Skin of body (tissue), 2 donors: ENCODE data around the gene FNTB. TPM values are rescaled to one million over a fixed set of nuclear protein-coding genes. Genes with fewer than 3 reads are reported as not detected.
"Not testable (repeated sequence)": the region's sequence is repeated elsewhere in the genome, so short reads cannot be mapped to it uniquely, and the experiment has no call there.

ENCODE experiments used
- DNase-seq: peaks from one replicate; lab custom pipeline; 2025; lab: John Stamatoyannopoulos, UW
- total RNA-seq: library from RNA; depleted of rRNA; stranded (reverse); fragments of >200 nt; gene quantifications from one replicate; pipeline ENCODE4 v1.2.3, GENCODE V29; 2014

FNTB gene
- total RNA-seq, 1 donor from 2014 or later: 16.5 TPM

DNA sequence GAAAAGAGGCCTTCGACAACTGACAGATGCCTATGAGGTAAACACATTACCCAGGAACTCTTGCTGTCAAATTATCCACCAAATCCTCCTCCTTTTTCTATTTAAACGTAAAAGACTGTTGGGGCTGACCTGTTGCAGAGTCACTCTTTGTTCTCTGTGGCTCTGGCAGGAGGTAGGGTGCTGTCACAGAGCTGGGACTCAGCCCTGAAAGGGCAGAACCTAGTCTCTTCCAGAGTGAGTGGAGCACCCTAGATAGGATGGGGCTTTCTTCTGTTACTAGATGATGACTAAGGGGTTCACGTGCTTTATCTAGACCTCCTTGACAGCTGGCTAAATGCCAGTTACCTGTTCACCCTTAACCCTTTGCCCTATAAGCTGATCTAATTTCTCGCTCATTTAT, 25.7 kb downstream of the FNTB start:
- no peak for DNase-seq

GRCh38 chr14:65015391-65015790, 28.7 kb downstream of the FNTB start:
- no peak for DNase-seq

DNA sequence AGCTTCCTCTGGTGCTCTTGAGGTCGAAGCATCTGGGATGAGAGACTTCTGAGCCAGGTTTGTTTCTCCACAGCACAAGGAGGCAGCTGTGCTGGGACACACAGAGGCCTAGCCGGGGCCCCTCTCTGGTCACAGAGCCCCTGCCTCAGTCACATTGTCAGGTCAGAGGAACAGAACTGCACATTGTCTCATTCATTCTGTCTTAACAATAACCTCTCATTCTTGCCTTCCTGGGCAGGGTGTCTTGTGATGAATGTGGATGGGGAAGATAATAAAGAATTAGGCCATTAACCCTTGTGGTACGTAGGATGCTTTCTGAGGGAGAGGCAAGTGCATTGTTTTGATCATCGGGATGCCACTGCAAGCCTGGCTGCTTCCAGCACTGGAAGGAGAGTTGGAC, 29.8 kb downstream of the FNTB start:
- DNase-seq: no peak

DNA sequence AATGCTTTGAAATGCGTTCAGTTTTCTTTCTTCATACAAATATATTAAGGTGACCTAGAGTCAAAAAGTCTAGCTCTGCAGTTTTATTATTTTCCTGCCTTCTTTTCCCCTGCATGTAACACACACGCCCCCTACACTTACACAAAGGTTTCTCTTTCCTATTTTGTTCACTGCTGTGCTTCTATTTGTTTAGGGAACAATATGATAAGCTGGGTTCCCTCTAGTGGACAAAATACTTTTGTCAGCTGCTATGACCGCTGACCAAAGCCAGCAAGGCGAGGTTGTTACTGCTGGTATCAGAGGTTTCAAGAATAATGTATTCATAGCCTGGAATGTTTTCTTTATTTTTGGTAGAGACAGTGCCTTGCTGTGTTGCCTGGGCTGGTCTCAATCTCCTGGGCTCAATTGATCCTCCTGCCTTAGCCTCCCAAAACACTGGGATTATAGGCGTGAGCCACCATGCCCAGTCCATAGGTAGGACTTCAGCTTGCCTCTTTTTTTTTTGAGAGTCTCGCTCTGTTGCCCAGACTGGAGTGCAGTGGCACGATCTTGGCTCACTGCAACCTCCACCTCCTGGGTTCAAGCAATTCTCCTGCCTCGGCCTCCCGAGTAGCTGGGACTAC, 33.4 kb downstream of the FNTB start:
- peak; percentile 12 for DNase-seq

GRCh38 chr14:65024957-65025356, 38.3 kb downstream of the FNTB start:
- DNase-seq: no peak

- no peak for DNase-seq
These were observed 39.1 kb downstream of the FNTB start for GRCh38 chr14:65025818-65026217.

- no peak for DNase-seq
These were observed 39.8 kb downstream of the FNTB start for GRCh38 chr14:65026526-65026925.

- no peak for DNase-seq
These were observed 40.6 kb downstream of the FNTB start for GRCh38 chr14:65027127-65027799.

GRCh38 chr14:65028937-65029336, 42.2 kb downstream of the FNTB start:
- DNase-seq: no peak

GRCh38 chr14:65031321-65031720, 44.6 kb downstream of the FNTB start:
- not testable (repeated sequence) for DNase-seq

GRCh38 chr14:65032319-65032718, 45.6 kb downstream of the FNTB start:
- no peak for DNase-seq

GRCh38 chr14:65033181-65033580, 46.5 kb downstream of the FNTB start:
- no peak for DNase-seq

GRCh38 chr14:65034021-65034420, 47.3 kb downstream of the FNTB start:
- no peak for DNase-seq

DNA sequence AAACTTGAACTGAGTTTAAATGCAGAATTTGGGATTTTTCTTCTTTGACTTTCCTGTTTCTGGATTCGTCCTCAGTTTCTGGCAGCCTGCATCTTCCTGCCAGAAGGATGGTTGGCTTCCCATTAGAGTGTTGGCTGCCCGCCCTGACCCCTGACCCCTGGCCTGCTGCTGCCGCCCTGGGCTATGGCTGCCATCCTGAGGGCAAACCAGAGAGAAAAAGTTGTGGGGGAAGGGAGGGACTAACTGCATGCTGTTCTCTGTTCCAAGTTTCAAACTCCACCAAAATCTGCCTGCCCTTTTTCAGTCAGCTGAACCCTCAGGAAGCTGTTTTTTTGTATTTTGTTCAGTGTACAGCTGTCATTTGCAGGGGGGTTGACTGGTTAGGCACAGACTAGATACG, 48.4 kb downstream of the FNTB start:
- DNase-seq: no peak

- no peak for DNase-seq
These were observed 52.3 kb downstream of the FNTB start for GRCh38 chr14:65038966-65039365.

- DNase-seq: no peak
These were observed 54.2 kb downstream of the FNTB start for GRCh38 chr14:65040666-65041433.

DNA sequence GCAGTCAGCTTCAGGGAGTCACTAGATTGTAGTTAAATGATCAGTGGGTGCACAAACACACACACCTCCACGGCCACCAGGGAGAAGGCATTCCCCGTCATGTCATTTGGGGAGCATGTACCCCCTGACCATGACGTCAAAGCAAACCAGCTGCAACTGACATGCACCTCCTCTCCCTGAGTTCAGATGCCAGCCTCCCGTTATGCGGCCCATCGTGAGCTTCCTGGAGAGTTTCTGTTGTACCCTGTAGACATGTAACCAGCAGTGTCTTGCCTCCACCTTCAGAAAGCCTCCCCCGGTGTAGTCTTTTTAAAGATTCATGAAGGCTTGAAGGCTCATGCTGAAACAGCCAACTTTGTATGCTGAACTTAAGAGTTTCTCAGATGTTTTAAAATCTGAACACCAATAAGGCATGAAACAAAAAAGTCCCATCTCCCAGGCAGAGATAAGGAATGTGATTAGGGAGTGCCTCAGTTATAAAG, 54.8 kb downstream of the FNTB start:
- DNase-seq: no peak

GRCh38 chr14:65042296-65042695, 55.6 kb downstream of the FNTB start:
- DNase-seq: no peak

DNA sequence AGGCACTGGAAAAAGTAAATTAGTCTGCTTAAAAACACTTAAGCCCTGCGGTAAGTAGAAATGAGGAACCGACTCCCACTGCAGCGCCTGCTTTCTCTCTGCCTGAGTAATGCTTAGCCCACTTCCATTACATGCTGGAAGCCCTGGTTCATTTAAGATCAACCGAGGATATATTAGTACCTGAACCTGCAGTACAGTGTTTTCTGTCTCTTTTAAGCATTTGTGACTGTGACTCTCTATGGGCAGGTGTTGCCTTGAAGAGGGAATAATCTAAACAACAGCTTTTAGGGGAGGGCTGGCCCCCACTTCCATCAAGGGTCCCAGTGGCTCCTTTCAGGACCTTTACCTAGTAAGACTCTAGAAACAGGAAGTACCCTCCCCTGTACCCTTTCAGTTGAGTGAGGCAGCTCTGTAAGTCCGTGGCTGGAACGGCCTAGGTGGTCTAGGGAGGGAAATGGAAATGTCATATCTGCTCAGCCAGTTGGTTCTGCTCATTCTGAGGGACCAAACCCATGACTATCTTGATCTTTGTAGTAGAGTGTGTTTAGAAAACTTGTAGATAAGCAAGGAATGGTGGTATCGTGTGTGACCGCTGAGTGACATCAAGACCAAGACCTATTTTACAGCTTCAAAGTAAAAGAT, 56.2 kb downstream of the FNTB start:
- no peak for DNase-seq

DNA sequence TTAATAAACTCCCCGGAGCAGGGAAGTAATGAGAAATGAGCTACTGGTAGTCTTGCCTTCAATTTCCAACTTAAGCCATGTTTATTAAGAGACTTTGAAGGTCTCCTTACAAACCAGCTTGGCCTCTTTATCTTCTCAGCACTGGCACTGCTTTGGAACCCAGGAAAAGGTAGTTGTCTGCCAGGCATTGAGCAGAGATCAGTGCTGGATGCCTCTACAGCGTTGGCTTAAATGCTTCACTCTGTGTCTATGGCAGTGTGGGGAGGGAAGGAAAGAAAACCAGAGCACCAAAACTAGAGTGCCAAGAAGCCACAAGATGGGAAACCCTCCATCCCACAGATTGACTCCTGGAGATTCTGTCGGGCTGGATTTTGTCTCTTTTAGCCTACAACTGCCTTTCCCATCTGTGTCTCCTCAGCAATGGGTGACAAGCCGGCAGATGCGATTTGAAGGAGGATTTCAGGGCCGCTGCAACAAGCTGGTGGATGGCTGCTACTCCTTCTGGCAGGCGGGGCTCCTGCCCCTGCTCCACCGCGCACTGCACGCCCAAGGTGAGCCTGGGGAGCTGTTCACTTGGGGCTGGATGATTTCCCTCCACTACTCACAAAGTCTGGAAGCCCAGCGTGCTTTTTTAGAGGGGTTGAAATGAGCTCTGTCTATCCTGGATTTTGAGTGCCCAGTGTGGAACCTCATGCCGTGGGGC, 57.3 kb downstream of the FNTB start:
- DNase-seq: no peak

DNA sequence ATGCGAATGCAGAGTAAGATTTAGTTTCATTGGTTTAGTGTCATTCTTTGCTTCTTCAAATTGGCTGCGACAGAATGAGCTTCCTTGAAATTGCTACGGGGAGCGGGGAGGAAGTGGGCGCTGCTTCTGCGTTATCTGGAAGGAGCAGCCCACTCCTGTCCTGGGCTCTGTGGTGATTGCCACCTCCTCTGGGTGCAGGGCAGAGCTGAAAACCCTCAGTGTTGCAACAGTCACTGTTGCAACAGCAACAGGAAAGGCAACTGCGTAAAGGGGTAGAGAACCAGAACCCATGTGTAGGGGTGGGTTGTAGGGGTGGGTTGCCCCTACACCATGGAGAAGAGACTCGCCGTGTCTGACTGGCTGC, 57.9 kb downstream of the FNTB start:
- DNase-seq: no peak
